Measurements from ENCODE around the gene AK4. TPM values are rescaled to one million over a fixed set of nuclear protein-coding genes. Genes with fewer than 3 reads are reported as not detected.

Gene AK4
- total and polyA plus RNA-seq, 9 donors, result 1.7 to 25.6 (median 13.2) TPM

GRCh38 chr1:65200411-65200810, 52.4 kb downstream of the AK4 start:
- TF ChIP-seq POLR2A (IDR thresholded peaks at IDR 0.05) (no peak), EP300 (IDR thresholded peaks at IDR 0.05) (no peak)
- TF ChIP-seq, protein P1, sequence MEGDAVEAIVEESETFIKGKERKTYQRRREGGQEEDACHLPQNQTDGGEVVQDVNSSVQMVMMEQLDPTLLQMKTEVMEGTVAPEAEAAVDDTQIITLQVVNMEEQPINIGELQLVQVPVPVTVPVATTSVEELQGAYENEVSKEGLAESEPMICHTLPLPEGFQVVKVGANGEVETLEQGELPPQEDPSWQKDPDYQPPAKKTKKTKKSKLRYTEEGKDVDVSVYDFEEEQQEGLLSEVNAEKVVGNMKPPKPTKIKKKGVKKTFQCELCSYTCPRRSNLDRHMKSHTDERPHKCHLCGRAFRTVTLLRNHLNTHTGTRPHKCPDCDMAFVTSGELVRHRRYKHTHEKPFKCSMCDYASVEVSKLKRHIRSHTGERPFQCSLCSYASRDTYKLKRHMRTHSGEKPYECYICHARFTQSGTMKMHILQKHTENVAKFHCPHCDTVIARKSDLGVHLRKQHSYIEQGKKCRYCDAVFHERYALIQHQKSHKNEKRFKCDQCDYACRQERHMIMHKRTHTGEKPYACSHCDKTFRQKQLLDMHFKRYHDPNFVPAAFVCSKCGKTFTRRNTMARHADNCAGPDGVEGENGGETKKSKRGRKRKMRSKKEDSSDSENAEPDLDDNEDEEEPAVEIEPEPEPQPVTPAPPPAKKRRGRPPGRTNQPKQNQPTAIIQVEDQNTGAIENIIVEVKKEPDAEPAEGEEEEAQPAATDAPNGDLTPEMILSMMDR (IDR thresholded peaks at IDR 0.05), result no peak
- WGBS, 3 donors, result 91 to 98% (median 96%) methylated on average over 2 of the region's 2 CpGs
- H3K4me1 ChIP-seq (ENCODE audit: insufficient read depth), result no peaks in the 10 kb centered on the region
- DNase-seq, result no peak
- intact Hi-C loops (cut with DNase I), result no loop called here
- no peaks in the 10 kb centered on the region for H3K27me3 ChIP-seq
- no peaks in the 10 kb centered on the region for H3K9me3 ChIP-seq
- no peak overlapping the region for H3K27ac ChIP-seq
- H3K36me3 ChIP-seq, result no peaks in the 10 kb centered on the region
- H3K4me3 ChIP-seq, result no peak overlapping the region

DNA sequence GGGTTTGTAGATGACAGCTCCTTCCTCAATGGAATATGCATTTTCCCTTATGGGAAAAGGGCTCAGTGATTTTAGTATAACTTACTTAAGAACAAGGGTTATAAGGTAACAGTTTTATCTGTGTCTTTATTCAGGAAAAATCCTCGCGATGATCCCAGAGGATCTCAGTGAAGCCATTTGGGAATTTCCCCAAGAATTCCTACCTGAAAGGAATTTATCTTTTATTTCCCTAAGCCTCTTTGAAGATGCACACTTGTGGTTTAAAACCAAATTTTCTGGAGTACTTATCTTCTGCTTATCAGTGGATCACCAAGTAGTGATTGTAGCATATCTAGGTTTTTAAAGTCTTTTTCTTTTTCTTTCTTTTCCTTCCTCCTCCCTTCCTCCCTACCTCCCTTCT, 58.8 kb downstream of the AK4 start:
- Histone ChIP-seq H3K27ac (no peak overlapping the region), H3K4me1 (ENCODE audit: insufficient read depth) (no peaks in the 10 kb centered on the region), H3K9me3 (no peaks in the 10 kb centered on the region), H3K4me3 (no peak overlapping the region), H3K27me3 (no peaks in the 10 kb centered on the region), H3K36me3 (no peaks in the 10 kb centered on the region)
- intact Hi-C loops (cut with DNase I), result no loop called here
- TF ChIP-seq, protein P1 (IDR thresholded peaks at IDR 0.05), result no peak
- TF ChIP-seq POLR2A (IDR thresholded peaks at IDR 0.05), result no peak
- TF ChIP-seq EP300 (IDR thresholded peaks at IDR 0.05), result no peak
- WGBS, 3 donors, result 93 to 97% (median 96%) methylated on average over 2 of the region's 2 CpGs
- no peak for DNase-seq

DNA sequence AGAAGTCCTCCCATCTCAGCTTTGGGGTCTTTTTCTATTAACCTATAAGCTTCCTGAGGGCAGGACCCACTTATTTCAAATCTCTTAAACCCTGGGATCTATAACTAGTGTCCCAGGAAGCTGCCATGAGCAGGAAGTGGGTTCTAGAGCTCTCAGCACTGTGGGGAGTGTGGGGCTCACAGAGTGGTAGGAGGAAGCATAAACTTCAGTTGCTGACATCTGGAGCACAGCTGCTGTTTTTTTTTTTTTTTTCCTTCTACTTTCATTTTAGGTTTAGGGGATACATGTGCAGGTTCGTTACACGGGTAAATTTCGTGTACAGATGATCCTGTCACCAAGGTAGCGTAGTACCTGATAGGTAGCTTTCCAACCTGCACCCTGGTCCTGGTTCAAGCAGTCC, 59.3 kb downstream of the AK4 start:
- no peaks in the 10 kb centered on the region for H3K4me1 ChIP-seq (ENCODE audit: insufficient read depth)
- H3K36me3 ChIP-seq, result no peaks in the 10 kb centered on the region
- H3K27ac ChIP-seq, result no peak overlapping the region
- no peaks in the 10 kb centered on the region for H3K27me3 ChIP-seq
- TF ChIP-seq, protein P1 (IDR thresholded peaks at IDR 0.05), result no peak
- no peak for TF ChIP-seq POLR2A (IDR thresholded peaks at IDR 0.05)
- no peak for TF ChIP-seq EP300 (IDR thresholded peaks at IDR 0.05)
- 42 to 49% (median 44%) methylated on average over 4 of the region's 4 CpGs for WGBS, 3 donors
- intact Hi-C loops (cut with DNase I), result no loop called here
- no peaks in the 10 kb centered on the region for H3K9me3 ChIP-seq
- DNase-seq, result no peak
- no peak overlapping the region for H3K4me3 ChIP-seq

- no peak overlapping the region for H3K4me3 ChIP-seq
- no peak overlapping the region for H3K27ac ChIP-seq
- TF ChIP-seq EP300 (IDR thresholded peaks at IDR 0.05) (no peak), POLR2A (IDR thresholded peaks at IDR 0.05) (no peak)
- TF ChIP-seq, protein P1 (IDR thresholded peaks at IDR 0.05), result no peak
- H3K27me3 ChIP-seq, result no peaks in the 10 kb centered on the region
- no peaks in the 10 kb centered on the region for H3K36me3 ChIP-seq
- intact Hi-C loops (cut with DNase I), result no loop called here
- no peaks in the 10 kb centered on the region for H3K4me1 ChIP-seq (ENCODE audit: insufficient read depth)
- 90 to 94% (median 90%) methylated on average over 8 of the region's 8 CpGs for WGBS, 3 donors
- DNase-seq, result no peak
- H3K9me3 ChIP-seq, result no peaks in the 10 kb centered on the region
Measured at GRCh38 chr1:65208563-65208973, 60.6 kb downstream of the AK4 start.

Measured in ovary (tissue), 9 donors.